SU-DHL-6 (cell line): Measurements from ENCODE around the gene ZNRF1.

Experiments
- H2AFZ ChIP-seq: fragments of 200-600 bp; sonication (generic); 2 replicates; pipeline ENCODE4 v1.6.1; 2014; ENCODE audit warnings: low read depth, mild to moderate bottlenecking, moderate library complexity, mixed read lengths, antibody characterized with exemption, low read length; ENCODE audit not compliant: severe bottlenecking
- H3F3A ChIP-seq: fragments of 200-600 bp; shearing (Covaris generic); 2 replicates; pipeline ENCODE4 v1.6.0; 2016; ENCODE audit warnings: antibody characterized with exemption, mild to moderate bottlenecking; ENCODE audit not compliant: insufficient read depth
- H3K27ac ChIP-seq: fragments of 200-600 bp; sonication (generic); 2 replicates; pipeline ENCODE4 v1.5.1; 2016; ENCODE audit warnings: low read depth, mild to moderate bottlenecking, low read length, moderate library complexity, mixed read lengths
- H3K27me3 ChIP-seq: fragments of 200-600 bp; sonication (generic), shearing (Covaris generic); 2 replicates; pipeline ENCODE4 v1.6.0; 2014; ENCODE audit warnings: mild to moderate bottlenecking, low read length
- H3K36me3 ChIP-seq: fragments of 200-600 bp; sonication (generic); 2 replicates; pipeline ENCODE4 v1.6.1; 2014; ENCODE audit warnings: mild to moderate bottlenecking, low read length, mixed read lengths
- H3K4me2 ChIP-seq: fragments of 300-600, 200-600 bp; shearing (Covaris generic), sonication (generic); 2 replicates; pipeline ENCODE4 v1.6.0; 2014; ENCODE audit warnings: low read length, low read depth, mild to moderate bottlenecking; ENCODE audit not compliant: poor library complexity, severe bottlenecking
- H3K4me3 ChIP-seq: fragments of 200-600 bp; sonication (generic); 2 replicates; pipeline ENCODE4 v1.5.1; 2014; ENCODE audit warnings: antibody characterized with exemption, low read length, mild to moderate bottlenecking, mixed read lengths; ENCODE audit not compliant: insufficient read depth, poor library complexity, severe bottlenecking
- H3K79me2 ChIP-seq: fragments of 200-600 bp; sonication (generic); 2 replicates; pipeline ENCODE4 v1.6.1; 2014; ENCODE audit warnings: mild to moderate bottlenecking, low read length, moderate library complexity; ENCODE audit not compliant: insufficient read depth
- H3K9ac ChIP-seq: fragments of 200-600 bp; sonication (generic); 2 replicates; pipeline ENCODE4 v1.7.0; 2014; ENCODE audit warnings: mild to moderate bottlenecking, low read length
- H3K9me2 ChIP-seq: fragments of 200-600 bp; sonication (generic); replicated peaks from 2 replicates; pipeline ENCODE4 v1.6.1; 2014; ENCODE audit warnings: low read length; ENCODE audit not compliant: insufficient read depth
- H3K9me3 ChIP-seq: fragments of 200-600 bp; sonication (generic); 2 replicates; pipeline ENCODE4 v1.6.1; 2014; ENCODE audit warnings: low read length, mixed read lengths; ENCODE audit not compliant: insufficient read depth
- H4K20me1 ChIP-seq: fragments of 200-600 bp; sonication (generic); 2 replicates; pipeline ENCODE4 v1.6.1; 2014; ENCODE audit warnings: low read depth, mild to moderate bottlenecking, antibody characterized with exemption, low read length, moderate library complexity, mixed read lengths
- CTCF ChIP-seq: fragments of 200-600 bp; sonication (generic); IDR thresholded peaks from one replicate; pipeline ENCODE4 v1.5.1; 2017; ENCODE audit warnings: antibody characterized with exemption, mild to moderate bottlenecking, low read length, moderate library complexity; ENCODE audit not compliant: insufficient read depth, poor library complexity, severe bottlenecking
- EZH2phosphoT487 ChIP-seq: fragments of 200-600 bp; sonication (generic), shearing (Covaris generic); conservative IDR thresholded peaks from 2 replicates; pipeline ENCODE4 v1.6.1; 2018; ENCODE audit warnings: mild to moderate bottlenecking, antibody characterized with exemption, low read length, moderate library complexity, mixed read lengths

The ZNRF1 gene

GRCh38 chr16:75101635-75102034 is 102.8 kb downstream of the ZNRF1 start:
- H3K9me2 ChIP-seq = no peaks in the 10 kb centered on the region
- no peak overlapping the region for H3K9ac ChIP-seq
- H4K20me1 ChIP-seq = no peaks in the 10 kb centered on the region
- H3K27me3 ChIP-seq = no peaks in the 10 kb centered on the region
- H2AFZ ChIP-seq = no peak overlapping the region
- TF ChIP-seq CTCF = no peak
- no peak for TF ChIP-seq EZH2phosphoT487
- H3K9me3 ChIP-seq = no peaks in the 10 kb centered on the region
- no peak overlapping the region for H3K4me2 ChIP-seq
- H3F3A ChIP-seq = no peaks in the 10 kb centered on the region
- no peak overlapping the region for H3K27ac ChIP-seq
- H3K36me3 ChIP-seq = no peaks in the 10 kb centered on the region
- no peak overlapping the region for H3K4me3 ChIP-seq
- H3K79me2 ChIP-seq = no peaks in the 10 kb centered on the region

- Histone ChIP-seq H3K27ac (no peak overlapping the region), H3K27me3 (no peaks in the 10 kb centered on the region), H3K9me3 (no peaks in the 10 kb centered on the region), H3K9ac (no peak overlapping the region), H3K79me2 (no peaks in the 10 kb centered on the region), H3K4me3 (no peak overlapping the region), H4K20me1 (no peaks in the 10 kb centered on the region), H3K36me3 (no peaks in the 10 kb centered on the region), H3K9me2 (no peaks in the 10 kb centered on the region), H3K4me2 (no peak overlapping the region), H2AFZ (no peak overlapping the region), H3F3A (no peaks in the 10 kb centered on the region)
- no peak for TF ChIP-seq EZH2phosphoT487
- TF ChIP-seq CTCF = no peak
Measured at GRCh38 chr16:75102595-75102994, 103.8 kb downstream of the ZNRF1 start.

GRCh38 chr16:75103994-75104393 is 105.2 kb downstream of the ZNRF1 start:
- Histone ChIP-seq H3F3A (peaks cover 11% of the 10 kb centered on the region), H3K4me3 (no peak overlapping the region), H2AFZ (no peak overlapping the region), H3K27ac (no peak overlapping the region), H3K9me2 (no peaks in the 10 kb centered on the region), H3K27me3 (no peaks in the 10 kb centered on the region), H3K4me2 (no peak overlapping the region), H3K79me2 (no peaks in the 10 kb centered on the region), H3K9me3 (no peaks in the 10 kb centered on the region), H3K36me3 (no peaks in the 10 kb centered on the region), H3K9ac (no peak overlapping the region), H4K20me1 (no peaks in the 10 kb centered on the region)
- no peak for TF ChIP-seq CTCF

GRCh38 chr16:75104836-75105235 is 106.0 kb downstream of the ZNRF1 start:
- no peaks in the 10 kb centered on the region for H3K9me2 ChIP-seq
- no peaks in the 10 kb centered on the region for H3K9me3 ChIP-seq
- H3K9ac ChIP-seq = no peak overlapping the region
- H4K20me1 ChIP-seq = no peaks in the 10 kb centered on the region
- H3K36me3 ChIP-seq = no peaks in the 10 kb centered on the region
- no peaks in the 10 kb centered on the region for H3K79me2 ChIP-seq
- H3K27me3 ChIP-seq = no peaks in the 10 kb centered on the region
- no peak overlapping the region for H3K4me2 ChIP-seq
- TF ChIP-seq CTCF (no peak), EZH2phosphoT487 (no peak)
- H2AFZ ChIP-seq = no peak overlapping the region
- H3K4me3 ChIP-seq = no peak overlapping the region
- H3K27ac ChIP-seq = no peak overlapping the region
- H3F3A ChIP-seq = peaks cover 19% of the 10 kb centered on the region
